ENCODE data around the gene STEAP1B. TPM values are rescaled to one million over a fixed set of nuclear protein-coding genes. Genes with fewer than 3 reads are reported as not detected.

Gene STEAP1B
- total RNA-seq, 1 donor from 2014 or later: 0.58 TPM

DNA sequence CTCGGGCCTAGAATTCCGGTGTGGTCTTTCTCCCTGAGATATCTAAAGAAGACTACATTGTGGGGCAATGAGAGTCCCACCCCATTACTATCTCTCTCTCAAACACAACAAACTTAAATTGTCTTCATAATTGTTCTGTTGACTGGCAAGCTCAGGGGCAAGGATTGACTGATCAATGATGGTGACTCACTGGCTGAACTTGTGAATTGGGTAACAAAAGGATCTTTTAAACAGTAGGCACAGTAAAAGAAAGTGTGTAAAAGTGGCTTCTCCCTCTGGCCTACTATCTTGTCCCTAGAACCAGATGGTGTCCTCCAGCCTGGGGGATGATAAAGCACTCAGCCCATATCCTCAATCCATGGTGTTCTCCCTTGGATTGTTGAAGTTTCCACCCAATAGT, 80.0 kb downstream of the STEAP1B start:
- Mint-ChIP-seq H3K9me3 (no peaks in the 10 kb centered on the region), H3K4me3 (no peak overlapping the region), H3K4me1 (no peaks in the 10 kb centered on the region), H3K27me3 (ENCODE audit: low read depth) (peaks cover 6% of the 10 kb centered on the region), H3K36me3 (no peaks in the 10 kb centered on the region), H3K27ac (no peak overlapping the region)
- TF ChIP-seq, protein P1, sequence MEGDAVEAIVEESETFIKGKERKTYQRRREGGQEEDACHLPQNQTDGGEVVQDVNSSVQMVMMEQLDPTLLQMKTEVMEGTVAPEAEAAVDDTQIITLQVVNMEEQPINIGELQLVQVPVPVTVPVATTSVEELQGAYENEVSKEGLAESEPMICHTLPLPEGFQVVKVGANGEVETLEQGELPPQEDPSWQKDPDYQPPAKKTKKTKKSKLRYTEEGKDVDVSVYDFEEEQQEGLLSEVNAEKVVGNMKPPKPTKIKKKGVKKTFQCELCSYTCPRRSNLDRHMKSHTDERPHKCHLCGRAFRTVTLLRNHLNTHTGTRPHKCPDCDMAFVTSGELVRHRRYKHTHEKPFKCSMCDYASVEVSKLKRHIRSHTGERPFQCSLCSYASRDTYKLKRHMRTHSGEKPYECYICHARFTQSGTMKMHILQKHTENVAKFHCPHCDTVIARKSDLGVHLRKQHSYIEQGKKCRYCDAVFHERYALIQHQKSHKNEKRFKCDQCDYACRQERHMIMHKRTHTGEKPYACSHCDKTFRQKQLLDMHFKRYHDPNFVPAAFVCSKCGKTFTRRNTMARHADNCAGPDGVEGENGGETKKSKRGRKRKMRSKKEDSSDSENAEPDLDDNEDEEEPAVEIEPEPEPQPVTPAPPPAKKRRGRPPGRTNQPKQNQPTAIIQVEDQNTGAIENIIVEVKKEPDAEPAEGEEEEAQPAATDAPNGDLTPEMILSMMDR (IDR thresholded peaks at IDR 0.05; ENCODE audit: unreplicated experiment): no peak
- DNase-seq (ENCODE audit: low spot score in 2 of 2, unreplicated experiment in 2 of 2): no peak

DNA sequence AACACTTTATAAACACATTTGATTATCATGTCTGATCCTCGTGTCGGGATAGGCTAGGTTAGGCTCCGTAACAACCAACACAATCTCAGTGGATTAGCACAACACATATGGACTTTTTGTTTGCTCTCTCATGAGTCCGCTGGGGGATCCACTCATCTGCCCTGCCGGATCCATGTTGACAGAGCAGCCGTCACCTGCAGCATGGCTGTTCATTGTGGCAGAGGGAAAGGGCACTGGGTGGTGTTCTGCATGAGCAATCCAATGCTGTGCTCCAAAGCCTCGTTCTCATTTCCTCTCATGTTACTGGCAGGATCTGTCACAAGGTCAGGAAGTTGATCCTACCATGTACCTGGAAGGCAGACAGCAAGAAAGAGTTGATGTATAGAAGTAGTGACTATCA, 80.5 kb downstream of the STEAP1B start:
- no peak for DNase-seq (ENCODE audit: low spot score in 2 of 2, unreplicated experiment in 2 of 2)
- H3K4me3 Mint-ChIP-seq: no peak overlapping the region
- TF ChIP-seq, protein P1 (IDR thresholded peaks at IDR 0.05; ENCODE audit: unreplicated experiment): no peak
- no peaks in the 10 kb centered on the region for H3K36me3 Mint-ChIP-seq
- H3K27ac Mint-ChIP-seq: no peak overlapping the region
- H3K9me3 Mint-ChIP-seq: no peaks in the 10 kb centered on the region
- H3K4me1 Mint-ChIP-seq: no peaks in the 10 kb centered on the region
- H3K27me3 Mint-ChIP-seq (ENCODE audit: low read depth): peaks cover 7% of the 10 kb centered on the region

DNA sequence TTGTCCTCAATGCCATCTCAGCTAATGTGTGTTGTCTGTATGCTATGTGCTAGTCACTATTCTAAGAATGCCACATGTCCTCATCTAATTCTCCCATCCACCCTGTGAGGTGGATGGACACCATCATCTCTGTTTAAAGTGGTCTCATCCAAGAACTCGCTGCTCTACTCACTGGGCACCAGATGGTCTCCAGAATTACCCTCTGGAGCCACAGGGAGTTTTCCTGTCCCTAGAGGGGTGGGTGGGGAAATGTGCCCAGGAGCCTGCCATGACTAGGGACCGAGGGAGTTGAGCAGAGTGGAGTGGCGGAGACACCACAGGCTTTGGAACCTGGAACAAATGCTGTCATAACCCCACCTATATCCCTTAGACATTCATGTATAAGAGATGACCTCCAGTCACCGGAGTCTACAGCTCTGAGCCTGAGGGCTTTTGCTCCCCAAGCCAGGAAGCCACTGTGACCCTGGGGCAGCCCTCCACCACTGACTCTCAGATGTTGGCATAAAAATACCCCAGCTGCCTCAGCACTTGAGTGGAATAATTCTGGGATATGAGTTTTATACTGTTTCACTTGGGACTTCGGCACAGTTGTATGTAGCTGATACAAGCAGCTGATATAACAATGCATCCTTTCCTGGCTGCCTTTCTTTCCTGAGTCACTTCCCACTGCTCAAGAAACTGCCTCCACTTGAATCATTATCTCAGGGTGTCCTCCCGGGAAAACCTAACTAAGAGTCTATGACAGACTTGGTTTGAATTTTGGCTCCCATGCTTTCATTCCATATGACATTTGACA, 81.5 kb downstream of the STEAP1B start:
- TF ChIP-seq, protein P1 (IDR thresholded peaks at IDR 0.05; ENCODE audit: unreplicated experiment): no peak
- no peaks in the 10 kb centered on the region for H3K9me3 Mint-ChIP-seq
- H3K4me3 Mint-ChIP-seq: no peak overlapping the region

DNA sequence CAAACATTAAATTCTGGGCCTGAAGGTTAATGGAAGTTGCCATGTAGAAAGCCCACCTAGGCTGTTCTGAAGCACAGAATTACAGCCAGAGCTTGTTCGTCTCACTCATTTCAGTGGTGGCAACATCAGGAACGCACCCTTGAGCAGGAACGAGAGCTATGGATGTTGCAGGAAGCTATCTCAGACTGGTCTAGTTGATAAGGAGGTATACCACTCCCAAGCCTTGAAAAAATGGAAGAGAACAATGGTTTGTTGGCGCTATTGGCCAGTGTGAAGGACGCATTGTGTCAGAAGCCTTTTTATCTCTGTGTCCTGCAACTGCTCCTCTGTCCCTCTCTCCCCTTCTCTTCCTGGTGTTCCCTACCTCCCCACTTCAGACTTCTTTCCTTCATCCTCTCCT, 82.1 kb downstream of the STEAP1B start:
- no peak overlapping the region for H3K4me3 Mint-ChIP-seq

More for the DNA sequence above, 81.5 kb downstream of the STEAP1B start:
- H3K36me3 Mint-ChIP-seq: no peaks in the 10 kb centered on the region
- H3K27me3 Mint-ChIP-seq (ENCODE audit: low read depth): peaks cover 9% of the 10 kb centered on the region
- H3K27ac Mint-ChIP-seq: no peak overlapping the region
- no peaks in the 10 kb centered on the region for H3K4me1 Mint-ChIP-seq
- no peak for DNase-seq (ENCODE audit: low spot score in 2 of 2, unreplicated experiment in 2 of 2)

DNA sequence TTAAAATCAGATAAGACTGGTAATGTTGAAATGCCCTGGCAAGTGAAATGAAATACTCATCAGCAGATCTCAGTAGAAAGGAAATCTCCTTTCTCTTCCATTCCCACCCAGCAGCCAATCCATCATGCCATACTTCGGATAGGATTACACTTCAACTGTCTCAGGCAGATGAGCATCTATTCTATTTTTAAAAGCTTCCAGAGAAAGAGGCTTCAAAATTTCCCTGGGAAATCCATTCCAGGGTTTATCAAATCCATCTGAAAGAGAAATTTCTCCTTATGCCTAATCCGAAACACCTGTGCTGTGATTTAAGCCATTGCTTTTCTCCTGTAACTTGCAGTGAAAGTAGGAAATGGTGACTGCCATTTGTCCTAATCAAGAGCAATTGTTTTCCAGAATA, 82.6 kb downstream of the STEAP1B start:
- Mint-ChIP-seq H3K9me3 (no peaks in the 10 kb centered on the region), H3K4me1 (no peaks in the 10 kb centered on the region), H3K4me3 (no peak overlapping the region), H3K36me3 (no peaks in the 10 kb centered on the region), H3K27me3 (ENCODE audit: low read depth) (peaks cover 9% of the 10 kb centered on the region), H3K27ac (no peak overlapping the region)
- no peak for DNase-seq (ENCODE audit: low spot score in 2 of 2, unreplicated experiment in 2 of 2)
- TF ChIP-seq, protein P1 (IDR thresholded peaks at IDR 0.05; ENCODE audit: unreplicated experiment): no peak

More for the DNA sequence above, 82.1 kb downstream of the STEAP1B start:
- Mint-ChIP-seq H3K27ac (no peak overlapping the region), H3K4me1 (no peaks in the 10 kb centered on the region), H3K36me3 (no peaks in the 10 kb centered on the region), H3K9me3 (no peaks in the 10 kb centered on the region), H3K27me3 (ENCODE audit: low read depth) (peaks cover 9% of the 10 kb centered on the region)
- DNase-seq (ENCODE audit: low spot score in 2 of 2, unreplicated experiment in 2 of 2): no peak
- TF ChIP-seq, protein P1 (IDR thresholded peaks at IDR 0.05; ENCODE audit: unreplicated experiment): no peak
